GM19372 (cell line): ENCODE data around the gene CANT1.
"Not testable (repeated sequence)": the region's sequence is repeated elsewhere in the genome, so short reads cannot be mapped to it uniquely, and the experiment has no call there.

Experiments used
- ATAC-seq: cut with Tn5 transposase; IDR thresholded peaks from one replicate; pipeline ENCODE4 v1.9.1; 2021; ENCODE audit warnings: mild to moderate bottlenecking, low read depth, moderate library complexity; ENCODE audit not compliant: unreplicated experiment

The CANT1 gene

GRCh38 chr17:78966123-78966813, 43.3 kb downstream of the CANT1 start:
- ATAC-seq, result no peak

DNA sequence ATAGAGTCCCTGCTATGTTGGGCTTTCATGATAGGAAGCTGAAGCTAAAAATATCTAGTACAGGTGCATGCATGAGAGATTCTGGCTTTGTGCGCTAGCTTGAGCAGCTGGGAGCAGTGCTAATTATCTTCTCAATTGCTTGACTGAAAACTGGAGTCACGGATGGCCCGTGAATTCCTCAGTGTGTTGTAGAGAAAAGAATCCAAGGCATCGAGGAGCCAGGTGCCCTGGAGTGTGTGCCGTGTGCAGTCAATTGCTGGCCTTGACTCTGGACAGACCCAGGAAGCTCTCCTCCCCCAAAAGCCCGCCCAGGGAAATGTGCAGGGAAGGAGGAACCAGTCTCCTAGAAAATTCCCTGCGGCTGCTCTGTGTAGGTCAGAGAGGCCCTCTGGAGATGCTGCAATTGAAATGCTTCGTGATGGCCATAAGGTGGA, 44.1 kb downstream of the CANT1 start:
- ATAC-seq, result no peak

DNA sequence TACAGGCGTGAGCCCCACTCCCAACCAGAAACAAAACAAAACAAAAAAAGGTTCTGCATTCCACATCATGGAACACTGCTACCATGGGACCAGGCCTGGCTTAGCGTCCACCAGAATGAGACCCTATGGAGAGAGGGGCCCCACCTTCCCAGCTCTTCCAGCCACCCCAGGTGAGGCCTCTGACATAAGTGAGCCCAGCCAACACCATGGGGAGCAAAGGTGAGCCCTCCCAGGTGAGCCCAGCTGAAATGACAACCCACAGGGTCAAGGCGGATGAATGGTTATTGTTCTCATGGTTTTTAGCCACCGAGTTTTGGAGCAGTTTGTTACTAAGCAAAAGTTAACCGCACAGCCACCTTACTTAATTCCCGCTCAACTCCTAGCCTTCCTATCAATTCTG, 46.2 kb downstream of the CANT1 start:
- no peak for ATAC-seq

DNA sequence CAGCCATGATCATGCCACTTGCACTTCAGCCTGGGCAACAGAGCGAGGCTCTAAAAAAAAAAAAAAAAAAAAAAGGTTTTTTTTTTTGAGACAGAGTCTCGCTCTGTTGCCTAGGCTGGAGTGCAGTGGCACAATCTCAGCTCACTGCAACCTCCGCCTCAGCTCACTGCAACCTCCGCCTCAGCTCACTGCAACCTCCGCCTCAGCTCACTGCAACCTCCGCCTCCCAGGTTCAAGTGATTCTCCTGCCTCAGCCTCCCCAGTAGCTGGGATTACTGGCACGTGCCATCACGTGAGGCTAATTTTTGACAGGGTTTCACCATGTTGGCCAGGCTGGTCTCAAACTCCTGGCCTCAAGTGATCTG, 46.6 kb downstream of the CANT1 start:
- ATAC-seq, result not testable (repeated sequence)

DNA sequence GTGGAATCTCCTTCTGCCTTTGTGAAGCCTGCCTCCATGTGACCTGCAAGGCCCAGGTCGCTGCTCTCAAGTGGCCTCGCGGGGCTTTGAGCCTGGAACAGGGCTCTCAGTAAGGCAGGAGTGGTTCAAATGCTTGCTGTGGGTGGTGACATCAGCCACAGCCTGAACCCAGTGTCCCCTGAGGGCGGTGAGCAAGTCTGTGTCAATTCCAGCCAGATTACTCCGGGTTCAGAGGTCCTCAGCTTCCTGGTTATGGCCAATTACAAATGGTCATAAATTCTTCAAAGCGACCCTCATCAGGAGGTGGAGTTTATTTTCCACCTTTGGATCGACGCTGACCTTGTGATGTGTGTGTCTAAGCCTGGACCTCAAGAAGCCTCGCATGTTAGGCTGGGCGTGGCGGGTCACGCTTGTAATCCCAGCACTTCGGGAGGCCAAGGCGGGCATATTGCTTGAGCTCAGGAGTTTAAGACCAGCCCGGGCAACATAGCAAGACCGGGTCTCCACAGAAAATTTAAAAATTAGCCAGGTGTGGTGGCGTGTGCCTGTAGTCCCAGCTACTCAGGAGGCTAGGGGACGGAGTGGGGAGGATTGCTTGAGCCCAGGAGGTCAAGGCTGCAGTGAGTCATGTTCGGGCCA, 47.1 kb downstream of the CANT1 start:
- ATAC-seq, result no peak

DNA sequence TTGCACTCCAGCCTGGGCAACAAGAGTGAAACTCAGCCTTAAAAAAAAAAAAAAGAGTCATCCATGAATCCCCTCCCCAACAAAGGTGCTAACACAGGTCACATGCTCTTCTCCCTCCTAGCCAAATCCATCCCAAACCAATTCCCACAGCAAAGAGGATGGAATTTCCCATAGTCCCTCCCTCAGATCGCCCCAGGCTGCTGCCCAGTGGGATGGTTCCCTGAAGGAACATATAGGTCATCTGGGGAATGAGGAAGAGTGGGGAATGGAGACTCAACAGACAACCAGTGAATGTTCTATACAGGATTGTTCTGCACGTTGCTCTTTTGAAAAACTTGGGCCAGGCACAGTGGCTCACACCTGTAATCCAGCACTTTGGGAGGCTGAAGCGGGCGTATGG, 48.0 kb downstream of the CANT1 start:
- ATAC-seq, result no peak

DNA sequence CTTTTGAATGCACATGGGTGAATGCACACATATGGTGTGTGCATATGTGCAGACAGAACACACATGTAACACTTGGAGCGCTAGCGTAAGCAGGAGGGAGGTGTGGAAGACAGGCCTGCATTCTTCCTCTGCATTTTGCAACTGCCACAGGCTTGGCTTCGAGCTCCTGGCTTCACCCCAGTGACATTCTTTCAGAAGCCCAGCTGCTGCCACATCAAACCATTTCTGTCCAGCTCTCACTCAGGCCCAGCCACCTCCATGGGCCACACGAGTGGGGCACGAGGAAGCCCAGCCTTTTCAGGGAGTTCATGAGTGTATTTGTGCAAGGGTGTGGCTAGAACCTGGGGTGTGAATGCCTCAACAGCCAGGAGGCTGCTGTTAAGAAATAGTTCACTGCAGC, 48.6 kb downstream of the CANT1 start:
- ATAC-seq, result no peak

- ATAC-seq, result no peak
Measured at GRCh38 chr17:78959803-78960202, 49.8 kb downstream of the CANT1 start.

- no peak for ATAC-seq
Measured at GRCh38 chr17:78958641-78959127, 50.9 kb downstream of the CANT1 start.

DNA sequence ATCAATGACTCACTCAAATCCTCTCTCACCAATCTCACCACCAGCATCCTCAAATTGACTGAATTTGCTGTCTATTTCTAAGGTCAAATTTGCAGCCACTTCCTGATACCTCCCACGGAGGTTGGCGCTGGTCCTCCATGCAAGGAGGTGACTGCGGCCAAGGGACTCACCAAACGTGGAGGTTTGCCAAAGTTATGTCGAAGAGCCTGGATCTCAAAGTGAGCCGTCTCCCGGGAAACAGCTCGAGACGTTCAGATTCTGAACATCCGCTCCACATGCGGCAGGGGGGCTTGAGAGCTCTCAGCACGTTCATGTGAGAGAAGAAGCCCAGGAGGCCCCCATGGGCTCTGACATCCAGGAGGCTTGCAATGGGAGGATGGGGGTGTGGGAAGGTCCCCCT, 52.4 kb downstream of the CANT1 start:
- ATAC-seq, result no peak

DNA sequence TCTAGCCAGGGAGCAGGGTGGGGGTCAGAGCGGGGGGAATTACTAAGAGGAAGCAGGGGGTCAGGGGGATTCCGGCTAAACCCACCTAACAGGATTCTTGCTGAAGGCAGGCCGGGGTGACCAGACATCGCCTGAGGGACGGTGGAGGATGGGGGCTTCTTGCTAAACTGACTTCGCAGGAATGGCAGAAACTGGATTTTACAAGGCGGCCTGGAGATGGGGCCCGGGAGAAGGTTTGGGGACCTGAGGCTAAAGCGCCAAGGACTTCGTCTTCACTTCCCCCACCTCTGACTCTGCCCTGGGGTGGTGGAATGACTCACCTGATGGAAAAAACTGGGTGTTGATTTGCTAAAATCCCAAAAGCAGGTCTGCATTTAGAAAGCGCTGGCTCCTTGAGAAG, 53.3 kb downstream of the CANT1 start:
- ATAC-seq, result no peak

GRCh38 chr17:78954684-78955083, 54.9 kb downstream of the CANT1 start:
- no peak for ATAC-seq

DNA sequence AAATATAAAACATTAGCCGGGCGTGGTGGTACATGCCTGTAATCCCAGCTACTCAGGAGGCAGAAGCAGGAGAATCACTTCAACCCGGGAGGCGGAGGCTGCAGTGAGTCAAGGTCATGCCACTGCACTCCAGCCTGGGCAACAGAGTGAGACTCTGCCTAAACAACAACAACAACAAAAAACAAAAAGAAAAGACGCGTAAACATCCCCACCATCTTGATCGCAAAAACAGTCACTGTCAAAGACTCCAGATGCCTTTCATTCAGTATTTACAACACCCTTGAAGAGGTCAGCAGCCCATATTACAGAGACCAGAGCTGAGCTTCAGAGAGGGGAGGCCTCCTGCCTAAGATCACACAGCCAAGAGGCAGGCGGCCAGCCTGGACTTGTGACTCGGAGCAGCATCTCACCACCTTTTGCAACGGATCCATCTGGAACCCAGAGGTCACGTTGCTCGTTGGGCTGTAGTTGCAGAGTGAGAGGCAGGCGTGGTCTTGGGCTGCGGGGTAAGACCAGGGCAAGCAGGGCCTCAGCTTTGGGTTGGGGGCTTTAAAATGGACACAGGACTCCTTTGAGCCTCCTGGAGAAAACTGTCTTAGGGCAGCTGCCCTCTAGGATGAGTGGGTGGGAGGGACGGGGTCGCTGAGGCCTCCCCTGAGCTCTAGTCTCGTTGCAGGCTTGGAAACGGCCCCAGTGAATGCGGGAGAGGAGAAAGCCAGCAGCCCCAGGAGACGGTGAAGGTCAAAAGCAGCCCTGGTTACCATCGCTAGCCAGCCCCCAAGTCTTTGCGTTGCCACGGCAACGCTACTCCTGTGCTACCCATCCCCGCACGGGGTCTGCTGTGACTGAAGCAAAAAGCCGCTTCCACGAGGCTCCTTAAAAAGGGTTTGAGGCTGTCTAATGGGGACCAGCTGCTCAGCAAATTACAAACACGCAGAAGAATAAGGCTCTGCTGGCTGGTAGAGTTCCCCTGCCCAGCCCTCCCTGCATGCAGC, 55.9 kb downstream of the CANT1 start:
- no peak for ATAC-seq

- no peak for ATAC-seq
Measured at GRCh38 chr17:78952706-78953105, 56.9 kb downstream of the CANT1 start.

GRCh38 chr17:78951967-78952551, 57.5 kb downstream of the CANT1 start:
- ATAC-seq, result no peak

GRCh38 chr17:78950870-78951269, 58.7 kb downstream of the CANT1 start:
- no peak for ATAC-seq

DNA sequence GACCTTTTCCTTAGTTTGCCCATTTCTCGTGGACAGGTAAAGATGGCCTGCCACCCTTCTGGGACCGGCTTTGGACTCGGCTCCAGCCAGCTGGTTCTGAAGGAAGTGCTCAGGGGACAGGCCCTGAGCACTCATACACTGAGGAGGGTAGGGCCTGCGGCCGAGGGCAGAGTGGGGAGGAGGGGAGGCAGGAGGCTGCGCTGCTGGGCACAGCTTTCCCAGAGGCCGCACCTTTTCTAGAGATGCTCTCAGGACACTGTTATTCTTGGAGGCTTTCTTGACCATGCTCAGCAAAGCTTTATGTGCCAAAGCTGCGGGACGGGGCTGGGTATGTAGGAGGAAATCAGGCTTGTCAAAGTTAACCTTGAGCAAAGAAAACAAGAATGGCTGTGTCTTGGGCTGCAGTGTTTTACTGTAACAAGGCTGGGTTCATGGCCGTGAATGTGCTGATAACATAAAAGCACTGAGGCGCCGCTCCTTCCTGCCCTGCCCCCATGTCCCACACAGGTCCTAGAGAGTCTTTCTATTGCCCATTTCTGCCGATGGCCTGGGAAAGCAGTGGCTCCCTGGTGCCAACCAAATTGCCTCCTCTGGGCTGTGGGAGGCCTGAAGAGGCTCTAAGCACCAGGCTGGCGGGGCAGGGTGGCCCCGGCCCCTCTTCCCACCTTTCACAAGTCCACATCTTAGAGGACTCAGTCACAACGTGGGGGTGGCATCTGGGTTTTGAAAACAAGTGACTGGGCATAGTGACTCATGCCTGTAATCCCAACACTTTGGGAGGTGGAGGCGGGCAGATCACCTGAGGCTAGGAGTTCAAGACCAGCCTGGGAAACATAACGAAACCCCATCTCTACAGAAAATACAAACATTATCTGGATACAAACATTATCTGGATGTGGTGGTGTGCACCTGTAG, 62.1 kb downstream of the CANT1 start:
- ATAC-seq, result no peak

GRCh38 chr17:78946631-78947030, 62.9 kb downstream of the CANT1 start:
- no peak for ATAC-seq

DNA sequence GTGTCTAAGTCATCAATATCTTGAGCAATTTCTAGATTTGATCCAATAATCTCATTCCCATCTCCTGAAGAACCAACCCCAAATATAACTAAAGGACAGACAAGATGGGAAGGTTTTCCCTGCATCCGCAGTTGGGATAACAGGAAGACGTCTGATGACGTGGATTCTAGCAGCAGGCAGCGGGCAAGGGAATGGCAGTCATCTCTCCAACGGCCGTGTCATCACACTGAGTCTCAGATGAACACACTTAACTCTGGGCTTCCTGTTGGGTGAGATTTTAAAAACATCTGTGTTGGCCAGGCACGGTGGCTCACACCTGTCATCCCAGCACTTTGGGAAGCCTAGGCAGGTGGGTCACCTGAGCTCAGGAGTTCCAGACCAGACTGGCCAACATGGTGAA, 63.4 kb downstream of the CANT1 start:
- ATAC-seq, result no peak

- not testable (repeated sequence) for ATAC-seq
Measured at GRCh38 chr17:78945455-78945854, 64.1 kb downstream of the CANT1 start.
